ENCODE measurements around the gene TIPRL.

GRCh38 chr1:168206111-168206510, 27.3 kb downstream of the TIPRL start:
- TF ChIP-seq POLR2A (IDR thresholded peaks at IDR 0.05), result no peak
- TF ChIP-seq POLR2AphosphoS5 (IDR thresholded peaks at IDR 0.05), result no peak
- TF ChIP-seq CTCF (IDR thresholded peaks at IDR 0.05), result no peak

Measured in transverse colon (tissue), 4 donors.